ENCODE data around the gene PPP1R3A.

- no peak for TF ChIP-seq GATA3 (IDR thresholded peaks at IDR 0.05; ENCODE audit: low read depth, low read length)
- no peak for TF ChIP-seq GATA2 (IDR thresholded peaks at IDR 0.05; ENCODE audit: low read depth, low read length)
These were observed 45.2 kb downstream of the PPP1R3A start for GRCh38 chr7:113873554-113874151.
